GM23338 (cell line): Measurements from ENCODE around the gene PHKB. TPM values are rescaled to one million over a fixed set of nuclear protein-coding genes. Genes with fewer than 3 reads are reported as not detected.
"Not testable (repeated sequence)": the region's sequence is repeated elsewhere in the genome, so short reads cannot be mapped to it uniquely, and the experiment has no call there.

Source experiments
- ATAC-seq: fragments of 200-7000 bp; cut with Tn5 transposase; 3 replicates; pipeline ENCODE4 v1.9.1; 2020
- DNase-seq: peaks from one replicate; pipeline ENCODE4 v3.0.0-alpha.2; 2015; ENCODE audit warnings: low spot score
- H2AFZ ChIP-seq: fragments of 200-600 bp; sonication (generic); 2 replicates; pipeline ENCODE4 v1.8.0; 2016; ENCODE audit warnings: antibody characterized with exemption, mild to moderate bottlenecking, moderate library complexity
- H3F3A ChIP-seq: fragments of 200-600 bp; sonication (generic); replicated peaks from 2 replicates; pipeline ENCODE4 v1.8.0; 2017; ENCODE audit warnings: antibody characterized with exemption, mixed run types, low read depth
- H3K27ac ChIP-seq: fragments of 200-600 bp; sonication (generic); 2 replicates; pipeline ENCODE4 v1.6.1; 2016; ENCODE audit warnings: low read depth
- H3K27me3 ChIP-seq: fragments of 200-600 bp; sonication (generic); 2 replicates; pipeline ENCODE4 v1.8.0; 2016; ENCODE audit warnings: mild to moderate bottlenecking, mixed run types, moderate library complexity; ENCODE audit not compliant: insufficient read depth
- H3K36me3 ChIP-seq: fragments of 200-600 bp; sonication (generic); 2 replicates; pipeline ENCODE4 v1.8.0; 2016; ENCODE audit warnings: mild to moderate bottlenecking; ENCODE audit not compliant: insufficient read depth
- H3K4me1 ChIP-seq: fragments of 200-600 bp; sonication (generic); 2 replicates; pipeline ENCODE4 v1.8.0; 2016; ENCODE audit warnings: mild to moderate bottlenecking, moderate library complexity; ENCODE audit not compliant: insufficient read depth
- H3K4me2 ChIP-seq: fragments of 200-600 bp; sonication (generic); 2 replicates; pipeline ENCODE4 v1.7.1; 2017; ENCODE audit warnings: mixed run types
- H3K4me3 ChIP-seq: fragments of 200-600 bp; sonication (generic); 2 replicates; pipeline ENCODE4 v1.6.1; 2016; ENCODE audit warnings: mixed run types
- H3K79me2 ChIP-seq: fragments of 200-600 bp; sonication (generic); replicated peaks from 2 replicates; pipeline ENCODE4 v1.8.0; 2017; ENCODE audit warnings: mild to moderate bottlenecking; ENCODE audit not compliant: insufficient read depth
- H3K9me2 ChIP-seq: fragments of 200-600 bp; sonication (generic); 2 replicates; pipeline ENCODE4 v1.8.0; 2017; ENCODE audit not compliant: insufficient read depth
- H4K20me1 ChIP-seq: fragments of 200-600 bp; sonication (generic); replicated peaks from 2 replicates; pipeline ENCODE4 v1.8.0; 2017; ENCODE audit warnings: mild to moderate bottlenecking; ENCODE audit not compliant: insufficient read depth
- H3K27ac Mint-ChIP-seq: 2 replicates; pipeline ENCODE4 v1.8.0; 2020; ENCODE audit warnings: inconsistent platforms, mild to moderate bottlenecking, moderate library complexity, mixed read lengths
- H3K27me3 Mint-ChIP-seq: 3 replicates; pipeline ENCODE4 v1.8.0; 2022; ENCODE audit warnings: low read depth, mild to moderate bottlenecking, moderate library complexity, mixed read lengths, inconsistent platforms; ENCODE audit not compliant: insufficient read depth, poor library complexity
- H3K36me3 Mint-ChIP-seq: 3 replicates; pipeline ENCODE4 v1.8.0; 2021; ENCODE audit warnings: low read depth, mild to moderate bottlenecking, inconsistent platforms, moderate library complexity, mixed read lengths
- H3K4me1 Mint-ChIP-seq: 3 replicates; pipeline ENCODE4 v1.8.0; 2020; ENCODE audit warnings: mild to moderate bottlenecking, inconsistent platforms, mixed read lengths
- H3K4me3 Mint-ChIP-seq: 3 replicates; pipeline ENCODE4 v1.8.0; 2021; ENCODE audit warnings: moderate library complexity, mild to moderate bottlenecking, inconsistent platforms, mixed read lengths
- H3K9me3 Mint-ChIP-seq: 3 replicates; pipeline ENCODE4 v1.8.0; 2020; ENCODE audit warnings: moderate library complexity, mild to moderate bottlenecking, inconsistent platforms, mixed read lengths
- CREB1 ChIP-seq: fragments of 250-450 bp; sonication (Bioruptor Pico); IDR thresholded peaks from 2 replicates; pipeline ENCODE4 v1.5.0; 2020; ENCODE audit warnings: low read depth, mild to moderate bottlenecking, moderate library complexity
- ETS1 ChIP-seq: IDR thresholded peaks from 2 replicates; pipeline ENCODE4 v1.6.1; 2016; ENCODE audit warnings: antibody characterized with exemption
- EZH2 ChIP-seq: fragments of 200-600 bp; sonication (generic); IDR thresholded peaks from one replicate; pipeline ENCODE4 v1.8.0; 2017; ENCODE audit warnings: antibody characterized with exemption, mild to moderate bottlenecking, low read depth; ENCODE audit not compliant: unreplicated experiment
- JUNB ChIP-seq: IDR thresholded peaks from one replicate; pipeline ENCODE4 v1.6.1; 2016; ENCODE audit warnings: antibody characterized with exemption; ENCODE audit not compliant: unreplicated experiment
- NANOG ChIP-seq: IDR thresholded peaks from 2 replicates; pipeline ENCODE4 v1.6.1; 2016; ENCODE audit warnings: antibody characterized with exemption, borderline replicate concordance
- REST ChIP-seq: IDR thresholded peaks from one replicate; pipeline ENCODE4 v1.6.1; 2018; ENCODE audit warnings: antibody characterized with exemption; ENCODE audit not compliant: unreplicated experiment
- STAT1 ChIP-seq: IDR thresholded peaks from one replicate; pipeline ENCODE4 v1.6.1; 2016; ENCODE audit warnings: antibody characterized with exemption; ENCODE audit not compliant: unreplicated experiment
- ZNF114 ChIP-seq: fragments of 250-450 bp; sonication (Bioruptor Pico); IDR thresholded peaks from 2 replicates; pipeline ENCODE4 v1.5.0; 2020; ENCODE audit warnings: mild to moderate bottlenecking, moderate library complexity
- ZNF331 ChIP-seq: fragments of 250-450 bp; sonication (Bioruptor Pico); IDR thresholded peaks from 2 replicates; pipeline ENCODE4 v1.5.0; 2020; ENCODE audit warnings: low read depth, mild to moderate bottlenecking, moderate library complexity
- polyA plus RNA-seq: library from polyadenylated mRNA; unstranded; fragments of >200 nt; fragmentation: Nextera tagmentation; extraction: Ambion mirVana; gene quantifications from 2 replicates; pipeline ENCODE4 v1.2.1, GENCODE V29; 2016
- total RNA-seq: library from RNA; depleted of rRNA; stranded (reverse); fragments of >200 nt; shearing (Covaris generic); gene quantifications from 2 replicates; pipeline ENCODE4 v1.2.3, GENCODE V29; 2014

PHKB gene
- total and polyA plus RNA-seq, 2 experiments from 2014 or later, result 20.3 to 57.3 TPM

GRCh38 chr16:47470810-47471209, 9.7 kb downstream of the PHKB start:
- Mint-ChIP-seq H3K36me3 (no peaks in the 10 kb centered on the region), H3K27ac (no peak overlapping the region), H3K4me3 (no peak overlapping the region), H3K9me3 (no peaks in the 10 kb centered on the region), H3K4me1 (peaks cover 8% of the 10 kb centered on the region; the same call in 2 of the 3 replicates), H3K27me3 (peaks cover 4% of the 10 kb centered on the region)
- Histone ChIP-seq H2AFZ (no peak overlapping the region), H3K9me2 (no peaks in the 10 kb centered on the region), H3K79me2 (peaks cover 27% of the 10 kb centered on the region), H3K36me3 (no peaks in the 10 kb centered on the region), H3K4me3 (no peak overlapping the region), H3F3A (no peaks in the 10 kb centered on the region), H3K27me3 (no peaks in the 10 kb centered on the region), H3K4me1 (no peaks in the 10 kb centered on the region), H3K4me2 (no peak overlapping the region), H4K20me1 (no peaks in the 10 kb centered on the region; the same call in 1 of the 2 replicates), H3K27ac (no peak overlapping the region)
- DNase-seq, result no peak
- TF ChIP-seq CREB1 (CRISPR knock-in tag), result no peak
- no peak for TF ChIP-seq REST
- no peak for TF ChIP-seq STAT1
- no peak for TF ChIP-seq ZNF331
- no peak for TF ChIP-seq JUNB
- TF ChIP-seq ETS1, result no peak
- TF ChIP-seq NANOG, result no peak
- TF ChIP-seq EZH2, result no peak
- no peak for TF ChIP-seq ZNF114
- no peak for ATAC-seq

- not testable (repeated sequence) for H3K27me3 ChIP-seq, H4K20me1 ChIP-seq, H3K4me2 ChIP-seq, DNase-seq, H2AFZ ChIP-seq, H3K27ac ChIP-seq, H3K9me3 Mint-ChIP-seq, H3K27me3 Mint-ChIP-seq, H3K4me1 ChIP-seq, H3K4me3 Mint-ChIP-seq, H3K4me3 ChIP-seq, H3K9me2 ChIP-seq, H3K36me3 ChIP-seq, H3K27ac Mint-ChIP-seq, ATAC-seq, H3F3A ChIP-seq, H3K36me3 Mint-ChIP-seq, H3K4me1 Mint-ChIP-seq
- H3K79me2 ChIP-seq, result peaks cover 23% of the 10 kb centered on the region
These were observed 11.9 kb downstream of the PHKB start for GRCh38 chr16:47473004-47473403.
